Mesendoderm (in vitro differentiated cells): ENCODE data around the gene CCDC167.
A peak's percentile ranks its signal among the peaks of the same experiment; 100 is the strongest.

Experiments used
- DNase-seq: peaks from one replicate; pipeline ENCODE4 v3.0.0; 2013
- H2AK5ac ChIP-seq: 2 replicates; pipeline ENCODE4 v1.6.1; 2013; ENCODE audit warnings: low read length, inconsistent platforms
- H2BK120ac ChIP-seq: 2 replicates; pipeline ENCODE4 v1.6.1; 2013; ENCODE audit warnings: low read depth, mild to moderate bottlenecking, low read length, moderate library complexity, mixed read lengths
- H2BK15ac ChIP-seq: replicated peaks from 2 replicates; pipeline ENCODE4 v1.6.1; 2013; ENCODE audit warnings: low read depth, mild to moderate bottlenecking, moderate library complexity
- H2BK5ac ChIP-seq: 2 replicates; pipeline ENCODE4 v1.6.1; 2013; ENCODE audit warnings: low read length, inconsistent platforms
- H3K18ac ChIP-seq: 2 replicates; pipeline ENCODE4 v1.6.1; 2013; ENCODE audit warnings: mild to moderate bottlenecking, low read length, mixed read lengths
- H3K23ac ChIP-seq: one replicate; pipeline ENCODE4 v1.6.1; 2013; ENCODE audit warnings: low read length
- H3K27ac ChIP-seq: 2 replicates; pipeline ENCODE4 v1.5.1; 2013; ENCODE audit warnings: low read depth, mild to moderate bottlenecking, inconsistent platforms, low read length, moderate library complexity
- H3K27me3 ChIP-seq: 2 replicates; pipeline ENCODE4 v1.6.1; 2013; ENCODE audit warnings: low read length, control low read depth, mild to moderate bottlenecking, inconsistent platforms; ENCODE audit not compliant: insufficient read depth, poor library complexity
- H3K36me3 ChIP-seq: 2 replicates; pipeline ENCODE4 v1.6.1; 2013; ENCODE audit warnings: low read length, inconsistent platforms; ENCODE audit not compliant: control insufficient read depth, insufficient read depth
- H3K4ac ChIP-seq: one replicate; pipeline ENCODE4 v1.6.1; 2013; ENCODE audit warnings: low read depth, mild to moderate bottlenecking, low read length, moderate library complexity
- H3K4me1 ChIP-seq: 2 replicates; pipeline ENCODE4 v1.6.1; 2013; ENCODE audit warnings: low read depth, low read length, inconsistent platforms; ENCODE audit not compliant: control insufficient read depth
- H3K4me2 ChIP-seq: 2 replicates; pipeline ENCODE4 v1.6.1; 2013; ENCODE audit warnings: low read length
- H3K4me3 ChIP-seq: 2 replicates; pipeline ENCODE4 v1.5.1; 2013; ENCODE audit warnings: mild to moderate bottlenecking, low read length
- H3K56ac ChIP-seq: one replicate; pipeline ENCODE4 v1.6.1; 2013; ENCODE audit warnings: low read length
- H3K79me1 ChIP-seq: 2 replicates; pipeline ENCODE4 v1.6.1; 2013; ENCODE audit warnings: low read length, inconsistent platforms
- H3K79me2 ChIP-seq: 2 replicates; pipeline ENCODE4 v1.6.1; 2013; ENCODE audit warnings: mild to moderate bottlenecking, low read length; ENCODE audit not compliant: control insufficient read depth, insufficient read depth
- H3K9ac ChIP-seq: 2 replicates; pipeline ENCODE4 v1.6.1; 2013; ENCODE audit warnings: low read length, inconsistent platforms
- H4K5ac ChIP-seq: one replicate; pipeline ENCODE4 v1.6.1; 2013; ENCODE audit warnings: low read length
- H4K8ac ChIP-seq: one replicate; pipeline ENCODE4 v1.6.1; 2013; ENCODE audit warnings: low read depth, mild to moderate bottlenecking, control low read depth, low read length, moderate library complexity
- WGBS: extraction: QIAGEN DNeasy Blood & Tissue Kit; methylation state at CpG from one replicate; pipeline ENCODE4 v1.1.7; 2013; ENCODE audit warnings: low lambda C conversion rate, missing lambda C conversion rate; ENCODE audit not compliant: insufficient coverage; ENCODE audit errors: extremely low coverage; 5-methylcytosine and 5-hydroxymethylcytosine counted together

CCDC167 gene

DNA sequence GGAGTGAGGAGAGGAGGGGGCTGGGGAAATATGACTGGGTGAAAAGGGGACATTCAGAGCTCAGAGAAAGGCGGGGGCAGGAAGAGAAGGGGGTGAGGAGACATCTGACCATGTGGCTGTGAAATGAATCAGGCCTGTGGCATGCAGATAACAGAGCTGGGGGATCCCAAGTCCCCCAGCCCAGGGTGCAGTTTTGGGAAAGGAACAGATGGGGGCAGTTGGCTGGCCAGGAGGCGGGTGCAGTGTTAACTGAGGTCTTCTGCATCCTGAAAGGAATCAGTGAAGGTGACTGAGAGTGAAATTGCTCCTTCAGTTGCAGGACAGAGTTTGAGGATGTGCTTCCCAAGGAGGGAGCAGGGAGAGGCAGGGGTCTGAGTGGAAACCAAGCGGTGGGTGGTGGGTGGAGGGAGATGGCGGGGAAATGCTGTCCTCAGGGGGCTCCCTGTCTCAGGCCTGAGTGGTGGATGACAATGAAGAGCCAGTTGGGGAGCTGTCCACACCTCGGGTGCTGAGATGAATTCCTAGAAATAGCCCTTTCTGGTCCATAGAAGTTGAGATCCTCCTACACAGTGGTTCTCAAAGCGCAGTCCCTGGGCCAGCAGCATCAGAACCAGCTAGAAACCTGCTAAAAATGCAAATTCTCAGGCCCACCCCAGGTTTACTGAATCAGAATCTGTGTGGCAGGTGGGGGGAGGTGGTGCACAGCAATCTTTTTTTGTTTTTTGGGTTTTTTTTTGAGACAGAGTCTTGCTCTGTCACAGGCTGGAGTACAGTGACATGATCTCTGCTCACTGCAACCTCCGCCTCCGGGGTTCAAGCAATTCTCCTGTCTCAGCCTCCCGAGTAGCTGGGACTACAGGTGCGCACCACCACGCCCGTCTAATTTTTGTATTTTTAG lies 26.0 kb upstream of the CCDC167 start:
- no peak overlapping the region for H2BK5ac ChIP-seq
- no peak overlapping the region for H2AK5ac ChIP-seq
- no peak overlapping the region for H2BK15ac ChIP-seq
- no peak overlapping the region for H3K4me2 ChIP-seq
- no peak overlapping the region for H2BK120ac ChIP-seq
- no peak overlapping the region for H4K8ac ChIP-seq
- H3K4me3 ChIP-seq: no peak overlapping the region
- WGBS: no CpG with 5 or more reads among the region's 12 CpGs
- no peaks in the 10 kb centered on the region for H3K79me2 ChIP-seq
- no peak overlapping the region for H4K5ac ChIP-seq
- no peak overlapping the region for H3K27ac ChIP-seq
- H3K79me1 ChIP-seq: no peaks in the 10 kb centered on the region
- no peaks in the 10 kb centered on the region for H3K36me3 ChIP-seq
- DNase-seq: peak; percentile 58
- H3K27me3 ChIP-seq: no peaks in the 10 kb centered on the region
- H3K4me1 ChIP-seq: no peaks in the 10 kb centered on the region
- H3K23ac ChIP-seq: no peak overlapping the region
- no peak overlapping the region for H3K4ac ChIP-seq
- no peak overlapping the region for H3K9ac ChIP-seq
- H3K18ac ChIP-seq: no peak overlapping the region
- no peak overlapping the region for H3K56ac ChIP-seq

- no CpG with 5 or more reads among the region's 4 CpGs for WGBS
- Histone ChIP-seq H3K18ac (no peak overlapping the region), H3K23ac (no peak overlapping the region), H4K5ac (no peak overlapping the region), H3K4me3 (no peak overlapping the region), H2BK5ac (no peak overlapping the region), H3K56ac (no peak overlapping the region), H3K36me3 (no peaks in the 10 kb centered on the region), H3K4me2 (no peak overlapping the region), H3K4me1 (no peaks in the 10 kb centered on the region), H2BK15ac (no peak overlapping the region), H3K27ac (no peak overlapping the region), H3K4ac (no peak overlapping the region), H3K79me2 (no peaks in the 10 kb centered on the region), H4K8ac (no peak overlapping the region), H3K9ac (no peak overlapping the region), H2AK5ac (no peak overlapping the region), H2BK120ac (no peak overlapping the region), H3K79me1 (no peaks in the 10 kb centered on the region), H3K27me3 (no peaks in the 10 kb centered on the region)
- DNase-seq: no peak
Measured at GRCh38 chr6:37524970-37525318, 25.3 kb upstream of the CCDC167 start.

- no peak overlapping the region for H3K56ac ChIP-seq
- H2AK5ac ChIP-seq: no peak overlapping the region
- H4K5ac ChIP-seq: no peak overlapping the region
- no peak overlapping the region for H2BK15ac ChIP-seq
- no peak for DNase-seq
- H3K4me1 ChIP-seq: no peaks in the 10 kb centered on the region
- H3K27me3 ChIP-seq: no peaks in the 10 kb centered on the region
- WGBS: no CpG with 5 or more reads among the region's 19 CpGs
- no peak overlapping the region for H3K27ac ChIP-seq
- H3K79me2 ChIP-seq: no peaks in the 10 kb centered on the region
- H2BK120ac ChIP-seq: no peak overlapping the region
- no peak overlapping the region for H3K4me3 ChIP-seq
- no peaks in the 10 kb centered on the region for H3K36me3 ChIP-seq
- H3K9ac ChIP-seq: no peak overlapping the region
- H3K18ac ChIP-seq: no peak overlapping the region
- no peaks in the 10 kb centered on the region for H3K79me1 ChIP-seq
- no peak overlapping the region for H3K23ac ChIP-seq
- H3K4ac ChIP-seq: no peak overlapping the region
- H3K4me2 ChIP-seq: no peak overlapping the region
- H4K8ac ChIP-seq: no peak overlapping the region
- no peak overlapping the region for H2BK5ac ChIP-seq
Measured at GRCh38 chr6:37524025-37524969, 24.6 kb upstream of the CCDC167 start.

- H3K4me1 ChIP-seq: no peaks in the 10 kb centered on the region
- no peak overlapping the region for H2BK120ac ChIP-seq
- no peak overlapping the region for H2BK5ac ChIP-seq
- no peaks in the 10 kb centered on the region for H3K79me2 ChIP-seq
- H4K8ac ChIP-seq: no peak overlapping the region
- no peak for DNase-seq
- H3K27ac ChIP-seq: no peak overlapping the region
- no peak overlapping the region for H3K23ac ChIP-seq
- H3K4me2 ChIP-seq: no peak overlapping the region
- H3K36me3 ChIP-seq: no peaks in the 10 kb centered on the region
- no peak overlapping the region for H4K5ac ChIP-seq
- no peak overlapping the region for H3K4ac ChIP-seq
- no peaks in the 10 kb centered on the region for H3K79me1 ChIP-seq
- no peaks in the 10 kb centered on the region for H3K27me3 ChIP-seq
- H3K18ac ChIP-seq: no peak overlapping the region
- H2BK15ac ChIP-seq: no peak overlapping the region
- no peak overlapping the region for H3K56ac ChIP-seq
- H2AK5ac ChIP-seq: no peak overlapping the region
- no CpG with 5 or more reads among the region's 7 CpGs for WGBS
- H3K4me3 ChIP-seq: no peak overlapping the region
- no peak overlapping the region for H3K9ac ChIP-seq
Measured at GRCh38 chr6:37523412-37523811, 23.7 kb upstream of the CCDC167 start.

GRCh38 chr6:37522836-37523235 lies 23.1 kb upstream of the CCDC167 start:
- no peak overlapping the region for H3K18ac ChIP-seq
- no peaks in the 10 kb centered on the region for H3K79me1 ChIP-seq
- no peaks in the 10 kb centered on the region for H3K79me2 ChIP-seq
- H3K4me1 ChIP-seq: no peaks in the 10 kb centered on the region
- H2BK5ac ChIP-seq: no peak overlapping the region
- no peak overlapping the region for H3K23ac ChIP-seq
- H3K56ac ChIP-seq: no peak overlapping the region
- no peaks in the 10 kb centered on the region for H3K36me3 ChIP-seq
- no peak for DNase-seq
- no peaks in the 10 kb centered on the region for H3K27me3 ChIP-seq
- H3K4me3 ChIP-seq: no peak overlapping the region
- no peak overlapping the region for H3K27ac ChIP-seq
- H4K8ac ChIP-seq: no peak overlapping the region
- no peak overlapping the region for H3K4ac ChIP-seq
- H2AK5ac ChIP-seq: no peak overlapping the region
- no peak overlapping the region for H4K5ac ChIP-seq
- no peak overlapping the region for H2BK15ac ChIP-seq
- H2BK120ac ChIP-seq: no peak overlapping the region
- H3K9ac ChIP-seq: no peak overlapping the region
- WGBS: no CpG with 5 or more reads among the region's 3 CpGs
- H3K4me2 ChIP-seq: no peak overlapping the region
